HUDEP-2 (cell line): Measurements from ENCODE around the gene E2F8.

Source experiments
- DNase-seq, 76 experiments: peaks; one replicate each; lab custom pipeline; 2025; ENCODE audit not compliant: unreplicated experiment in 76 of 76; lab: John Stamatoyannopoulos, UW

Gene E2F8

GRCh38 chr11:19253153-19253745, 12.5 kb upstream of the E2F8 start:
- no peak for DNase-seq

DNA sequence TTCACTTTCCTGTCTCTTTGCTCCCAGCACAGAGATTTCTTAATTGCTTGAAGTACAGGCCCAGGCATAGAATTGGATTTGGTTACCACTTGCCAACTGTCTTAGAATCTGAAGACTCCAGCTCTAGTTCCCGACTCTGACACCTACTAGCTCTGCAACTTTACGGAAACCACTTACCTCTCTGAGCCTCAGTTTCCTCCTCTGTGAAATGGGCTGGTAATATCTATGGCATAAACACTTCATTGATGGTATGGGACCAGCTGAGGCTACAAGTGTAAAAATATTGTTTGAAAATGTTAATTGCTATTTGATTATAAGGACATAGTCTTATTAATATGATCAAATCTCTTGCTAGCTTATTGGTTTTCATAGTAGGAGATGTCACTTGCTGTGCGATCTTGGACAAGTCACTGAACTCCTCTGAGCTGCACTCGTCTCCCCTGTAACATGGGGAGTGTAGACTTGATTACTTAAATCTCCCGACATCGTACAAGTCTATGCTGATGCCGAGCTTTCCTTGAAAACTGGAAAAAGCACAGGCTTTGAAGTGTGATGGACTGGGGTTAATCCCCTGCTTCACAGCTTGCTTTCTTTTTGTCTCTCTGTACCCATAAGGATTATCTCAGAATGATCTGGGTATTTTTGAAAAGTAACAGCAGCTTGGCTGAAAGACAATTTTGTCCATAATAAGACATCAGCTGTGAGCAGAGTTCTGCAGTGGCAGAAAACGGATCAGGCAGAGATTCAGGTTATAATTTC, 11.8 kb upstream of the E2F8 start:
- no peak for DNase-seq

DNA sequence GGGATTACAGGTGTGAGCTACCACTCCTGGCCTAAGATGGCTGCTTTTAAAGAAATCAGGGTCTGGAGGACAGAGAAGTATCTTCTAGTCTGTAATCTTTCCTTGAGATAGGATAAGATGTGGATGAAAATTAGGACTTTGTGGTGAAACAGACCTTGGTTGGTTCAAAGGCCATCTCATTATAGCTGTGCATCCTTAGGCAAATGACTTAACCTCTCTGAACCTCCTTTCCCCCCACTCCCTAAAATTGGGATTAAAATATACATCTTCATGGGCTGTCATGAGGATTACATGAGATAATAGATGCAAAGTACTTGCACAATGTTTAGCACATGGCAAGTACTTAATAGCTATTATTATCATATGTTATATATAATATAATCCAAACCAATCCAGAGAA, 10.8 kb upstream of the E2F8 start:
- no peak for DNase-seq

DNA sequence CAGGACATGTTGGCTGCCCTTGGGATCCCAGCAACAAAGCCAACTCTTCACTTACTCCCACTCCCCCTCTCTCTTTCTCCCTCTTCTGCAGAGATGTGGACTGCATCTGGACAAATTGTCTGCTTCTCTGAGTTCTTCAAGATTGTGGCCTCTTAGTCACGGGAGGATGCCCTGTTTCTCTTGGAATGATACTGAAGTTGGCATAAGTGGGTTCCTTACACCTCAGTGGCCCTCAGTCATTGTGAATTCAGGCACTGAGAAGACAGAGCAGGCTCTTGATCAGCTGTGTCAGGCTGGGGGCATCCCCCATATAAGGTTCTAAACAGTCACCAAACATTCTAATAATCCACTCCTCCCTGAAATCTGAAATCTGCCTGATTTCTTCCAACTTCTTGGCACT, 6.1 kb upstream of the E2F8 start:
- DNase-seq, result no peak

DNA sequence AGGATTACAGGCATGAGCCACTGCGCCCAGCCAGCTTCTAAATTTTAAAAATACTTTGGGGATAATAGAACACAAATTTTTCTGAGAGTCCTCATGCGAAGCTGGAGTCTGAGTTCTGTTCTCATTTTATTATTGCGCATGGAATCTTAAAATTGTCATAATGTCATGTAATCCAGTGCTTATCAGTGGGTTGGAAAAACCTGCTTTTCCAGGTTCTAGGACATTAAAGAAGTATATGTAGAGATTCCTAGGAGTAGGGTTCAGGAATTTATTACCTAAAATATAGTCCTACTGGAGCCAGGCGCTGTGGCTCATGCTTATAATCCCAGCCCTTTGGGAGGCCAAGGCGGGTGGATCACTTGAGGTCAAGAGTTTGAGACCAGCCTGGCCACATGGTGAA, 4.6 kb upstream of the E2F8 start:
- no peak for DNase-seq

- DNase-seq, result peak in 1 of 76 experiments; percentile 1
Observed at GRCh38 chr11:19244621-19245020, 3.9 kb upstream of the E2F8 start.

- no peak for DNase-seq
Observed at GRCh38 chr11:19244084-19244483, 3.3 kb upstream of the E2F8 start.

- no peak for DNase-seq
Observed at GRCh38 chr11:19243613-19244012, 2.9 kb upstream of the E2F8 start.

GRCh38 chr11:19243143-19243542, 2.4 kb upstream of the E2F8 start:
- DNase-seq, result no peak

- peak in 1 of 76 experiments; percentile 25 for DNase-seq
Observed at GRCh38 chr11:19242179-19242932, 1.6 kb upstream of the E2F8 start.

- DNase-seq, result peak in 55 of 76 experiments; percentile 8 to 85 (median 41)
Observed at GRCh38 chr11:19241260-19242178, 774 bp upstream of the E2F8 start.

DNA sequence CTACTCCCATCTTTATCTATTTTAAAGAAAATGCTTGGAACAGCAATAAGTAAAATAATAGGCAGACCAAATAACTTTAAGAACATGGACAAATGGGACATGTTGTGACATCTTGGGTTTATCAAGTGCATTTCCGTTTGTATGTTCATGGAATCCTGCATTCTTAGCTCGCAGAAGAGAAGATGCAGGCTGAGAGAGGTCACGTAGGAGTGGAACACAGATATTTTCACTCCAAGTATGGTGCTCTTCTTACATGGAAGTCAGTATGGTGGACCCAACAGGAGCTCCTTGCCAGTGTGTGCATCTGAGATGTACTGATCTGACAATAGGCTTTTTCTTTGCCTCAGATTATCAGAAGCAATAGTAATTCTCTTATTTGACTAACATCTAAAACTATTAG, 1.7 kb downstream of the E2F8 start:
- DNase-seq, result peak in 1 of 76 experiments; percentile 3

- no peak for DNase-seq
Observed at GRCh38 chr11:19237813-19238212, 2.9 kb downstream of the E2F8 start.

DNA sequence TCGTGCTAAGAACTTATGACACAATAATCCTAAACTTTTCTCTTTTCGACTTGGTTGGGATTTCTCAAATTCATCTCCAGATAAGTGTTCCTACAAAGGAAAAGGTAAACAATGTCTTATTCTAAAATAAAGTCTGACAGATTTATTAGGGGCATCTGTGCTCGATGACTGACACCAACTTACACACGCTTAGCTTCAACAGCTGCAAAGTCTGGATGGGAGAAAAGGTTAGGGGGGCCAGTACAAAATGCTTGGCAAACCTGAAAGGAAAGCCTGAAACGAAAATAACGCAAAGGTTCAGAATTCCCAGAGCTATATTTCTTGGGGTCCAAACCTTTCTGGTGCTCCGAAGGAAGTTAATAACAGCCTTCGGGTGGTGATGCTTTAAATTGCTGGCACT, 3.4 kb downstream of the E2F8 start:
- DNase-seq, result no peak

DNA sequence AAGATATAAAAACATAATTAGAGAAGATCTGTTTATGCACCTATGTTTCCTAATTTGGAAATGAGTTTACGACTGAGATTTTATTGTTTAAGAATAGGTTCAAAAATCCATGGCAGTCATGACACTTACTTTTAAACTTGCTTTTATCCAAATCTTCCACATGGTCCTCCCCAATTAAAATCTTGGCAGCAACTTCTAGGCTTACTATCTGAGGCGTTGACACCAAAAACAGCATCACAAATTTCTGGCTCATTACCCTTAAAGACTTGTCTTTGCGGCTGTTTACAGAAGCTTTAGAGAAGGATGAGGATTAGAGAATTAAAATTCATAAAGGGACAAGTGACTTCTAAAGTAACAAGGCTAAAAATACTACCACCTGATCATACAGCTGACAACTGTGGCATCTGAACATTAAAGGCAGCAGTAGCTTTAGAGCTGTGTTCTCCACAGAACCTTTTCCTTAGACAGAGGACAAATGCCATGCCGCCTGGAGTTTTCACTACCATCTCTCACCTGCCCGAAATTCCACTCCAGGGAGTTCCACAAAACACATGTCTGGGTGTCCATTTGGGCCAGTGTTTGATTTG, 6.4 kb downstream of the E2F8 start:
- DNase-seq, result no peak

DNA sequence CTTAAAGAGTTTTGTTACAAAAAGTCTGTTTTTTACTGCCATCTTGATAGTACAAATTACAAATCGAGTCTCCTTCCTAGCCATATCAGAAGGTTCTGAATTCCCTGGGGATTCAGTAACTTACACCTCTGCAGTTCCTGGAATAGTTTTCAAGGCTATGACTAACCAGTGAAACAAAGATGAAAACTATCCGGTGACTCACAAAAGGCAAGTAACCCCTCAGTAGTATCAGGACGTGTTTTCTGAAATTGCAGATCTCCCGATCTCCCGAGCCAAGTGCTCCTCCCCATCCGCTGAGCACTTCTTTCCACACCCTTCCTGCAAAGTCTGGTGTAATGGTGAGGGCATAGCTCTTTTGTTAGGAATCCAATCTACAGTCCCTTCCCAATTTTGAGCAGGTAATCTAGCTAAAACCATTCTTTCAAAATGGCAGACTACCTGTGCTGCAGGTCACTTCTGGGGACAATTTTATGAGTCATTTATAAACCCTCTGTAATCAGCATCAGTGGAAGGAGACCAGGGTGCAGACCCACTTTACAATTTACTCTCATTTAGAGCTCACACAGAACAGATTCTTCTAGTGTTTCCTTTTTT, 7.7 kb downstream of the E2F8 start:
- DNase-seq, result no peak

GRCh38 chr11:19229671-19230070, 11.1 kb downstream of the E2F8 start:
- DNase-seq, result no peak

GRCh38 chr11:19228968-19229367, 11.8 kb downstream of the E2F8 start:
- DNase-seq, result no peak

DNA sequence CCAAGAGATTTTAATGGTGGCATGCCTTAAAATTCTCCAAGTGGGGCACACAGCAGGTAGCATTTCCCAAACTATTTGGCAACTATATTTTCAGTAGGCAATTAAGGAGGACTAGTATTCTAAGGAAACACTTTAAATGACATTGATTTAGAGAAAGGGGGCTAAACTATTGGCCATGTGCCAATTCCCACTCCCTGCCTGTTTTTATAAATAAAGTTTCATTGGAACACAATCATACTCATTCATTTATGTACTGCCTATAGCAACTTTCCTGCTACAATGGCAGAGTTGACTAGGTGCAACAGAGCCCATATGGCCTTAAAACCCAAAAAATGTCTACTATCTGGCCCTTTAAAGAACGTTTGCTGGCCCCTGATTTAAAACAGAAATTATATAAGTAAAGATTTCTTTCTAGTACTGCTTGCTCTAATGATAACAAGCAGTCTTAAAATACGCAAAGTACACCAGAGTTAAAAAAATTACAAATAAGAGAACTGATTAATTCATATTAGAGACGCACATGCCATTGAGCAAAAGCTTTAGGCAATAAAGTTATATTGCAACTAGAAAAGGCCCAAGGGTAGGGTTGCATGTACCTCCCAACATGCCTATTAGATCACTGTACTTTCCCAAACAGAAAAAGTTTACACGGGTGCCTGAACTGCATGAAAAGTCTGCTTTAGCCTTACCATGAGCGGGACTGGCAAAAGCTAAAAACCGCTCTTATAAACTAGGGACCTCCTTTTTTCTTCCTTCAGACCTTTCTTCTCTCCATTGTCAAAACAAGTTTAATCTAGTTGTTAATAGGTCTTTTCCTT, 14.2 kb downstream of the E2F8 start:
- DNase-seq, result no peak
